Loucy (cell line): ENCODE results near the gene CENPU.

ENCODE experiments used
- EZH2phosphoT487 ChIP-seq: fragments of 200-600 bp; IDR thresholded peaks from 2 replicates; pipeline ENCODE4 v1.6.1; 2018; ENCODE audit warnings: antibody characterized with exemption, mild to moderate bottlenecking, moderate library complexity, borderline replicate concordance
- TF ChIP-seq, protein P1 (sequence below): fragments of 200-600 bp; sonication (generic); conservative IDR thresholded peaks from 2 replicates; pipeline ENCODE4 v1.5.1; 2014; ENCODE audit warnings: mild to moderate bottlenecking, antibody characterized with exemption, low read length

- TF ChIP-seq, protein P1, sequence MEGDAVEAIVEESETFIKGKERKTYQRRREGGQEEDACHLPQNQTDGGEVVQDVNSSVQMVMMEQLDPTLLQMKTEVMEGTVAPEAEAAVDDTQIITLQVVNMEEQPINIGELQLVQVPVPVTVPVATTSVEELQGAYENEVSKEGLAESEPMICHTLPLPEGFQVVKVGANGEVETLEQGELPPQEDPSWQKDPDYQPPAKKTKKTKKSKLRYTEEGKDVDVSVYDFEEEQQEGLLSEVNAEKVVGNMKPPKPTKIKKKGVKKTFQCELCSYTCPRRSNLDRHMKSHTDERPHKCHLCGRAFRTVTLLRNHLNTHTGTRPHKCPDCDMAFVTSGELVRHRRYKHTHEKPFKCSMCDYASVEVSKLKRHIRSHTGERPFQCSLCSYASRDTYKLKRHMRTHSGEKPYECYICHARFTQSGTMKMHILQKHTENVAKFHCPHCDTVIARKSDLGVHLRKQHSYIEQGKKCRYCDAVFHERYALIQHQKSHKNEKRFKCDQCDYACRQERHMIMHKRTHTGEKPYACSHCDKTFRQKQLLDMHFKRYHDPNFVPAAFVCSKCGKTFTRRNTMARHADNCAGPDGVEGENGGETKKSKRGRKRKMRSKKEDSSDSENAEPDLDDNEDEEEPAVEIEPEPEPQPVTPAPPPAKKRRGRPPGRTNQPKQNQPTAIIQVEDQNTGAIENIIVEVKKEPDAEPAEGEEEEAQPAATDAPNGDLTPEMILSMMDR: no peak
- TF ChIP-seq EZH2phosphoT487: no peak
These were observed 67.2 kb downstream of the CENPU start for GRCh38 chr4:184666670-184667069.
